Superior temporal gyrus (tissue), 1 donor: ENCODE measurements around the gene CDR2L.
"Not testable (repeated sequence)": the region's sequence is repeated elsewhere in the genome, so short reads cannot be mapped to it uniquely, and the experiment has no call there.

ENCODE experiments used
- DNase-seq: peaks from one replicate; pipeline ENCODE4 v3.0.0-alpha.2; 2016; ENCODE audit errors: extremely low spot score

The CDR2L gene

GRCh38 chr17:75041656-75042280 is 54.3 kb downstream of the CDR2L start:
- DNase-seq: no peak

DNA sequence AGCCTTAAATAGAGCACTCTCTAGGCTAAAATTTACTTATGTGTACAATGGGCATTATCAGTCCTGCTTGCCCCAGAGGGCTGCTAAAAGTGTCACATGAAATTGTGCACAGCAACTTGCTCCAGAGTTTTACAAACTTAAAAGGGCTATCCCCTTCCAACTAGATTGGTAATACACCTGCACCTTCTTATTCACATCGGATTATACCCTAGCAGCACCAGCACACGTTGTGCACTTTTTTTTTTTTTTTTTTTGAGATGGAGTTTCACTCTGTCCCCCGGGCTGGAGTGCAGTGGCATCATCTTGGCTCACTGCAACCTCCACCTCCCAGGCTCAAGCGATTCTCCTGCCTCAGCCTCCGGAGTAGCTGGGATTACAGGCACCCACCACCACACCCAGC is 56.4 kb downstream of the CDR2L start:
- not testable (repeated sequence) for DNase-seq

DNA sequence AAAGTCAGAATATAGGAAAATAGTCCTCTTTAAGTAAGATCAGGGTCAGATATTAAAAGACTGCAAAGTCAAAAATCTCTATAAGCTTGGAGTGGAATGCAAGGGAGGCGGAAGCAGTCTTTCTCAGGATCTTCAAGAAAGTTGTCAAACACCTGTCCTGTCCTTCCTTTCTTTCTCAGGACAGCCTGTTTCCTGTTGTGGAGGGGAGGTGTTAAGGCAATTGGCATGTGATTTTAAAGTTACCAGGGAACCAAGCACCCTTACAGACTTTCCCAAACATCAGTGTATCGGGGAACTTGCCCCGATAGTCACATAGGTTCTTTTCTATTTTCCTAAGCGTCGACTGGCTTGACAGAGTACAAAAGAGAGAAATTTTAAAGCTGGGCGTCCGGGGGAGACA is 57.3 kb downstream of the CDR2L start:
- no peak for DNase-seq

DNA sequence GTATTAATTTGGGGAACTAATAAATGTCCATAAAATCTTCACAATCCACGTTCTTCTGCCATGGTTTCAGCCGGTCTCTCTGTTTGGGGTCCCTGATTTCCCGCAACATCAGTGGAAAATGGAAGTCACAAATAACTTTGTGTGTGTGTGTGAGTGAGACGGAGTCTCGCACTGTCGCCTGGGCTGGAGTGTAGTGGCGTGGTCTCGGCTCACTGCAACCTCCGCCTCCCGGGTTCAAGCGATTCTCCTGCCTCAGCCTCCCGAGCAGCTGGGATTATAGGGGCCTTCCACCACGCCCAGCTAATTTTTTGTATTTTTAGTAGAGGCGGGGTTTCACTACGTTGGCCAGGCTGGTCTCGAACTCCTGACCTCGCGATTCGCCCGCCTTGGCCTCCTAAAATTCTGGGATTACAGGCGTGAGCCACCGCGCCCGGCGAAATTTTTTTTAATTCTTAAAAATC is 58.5 kb downstream of the CDR2L start:
- not testable (repeated sequence) for DNase-seq

- DNase-seq: peak; percentile 97
Measured at GRCh38 chr17:75046407-75047289, 59.2 kb downstream of the CDR2L start, which contains the start of the genes ATP5PD and KCTD2. Gene ATP5PD, minus strand, starts transcription at chr17:75046969. Its CDS starts 4,319 bp downstream, at chr17:75042650. Gene KCTD2, plus strand, starts transcription at chr17:75047225. Its CDS starts 26 bp downstream, at chr17:75047251.

DNA sequence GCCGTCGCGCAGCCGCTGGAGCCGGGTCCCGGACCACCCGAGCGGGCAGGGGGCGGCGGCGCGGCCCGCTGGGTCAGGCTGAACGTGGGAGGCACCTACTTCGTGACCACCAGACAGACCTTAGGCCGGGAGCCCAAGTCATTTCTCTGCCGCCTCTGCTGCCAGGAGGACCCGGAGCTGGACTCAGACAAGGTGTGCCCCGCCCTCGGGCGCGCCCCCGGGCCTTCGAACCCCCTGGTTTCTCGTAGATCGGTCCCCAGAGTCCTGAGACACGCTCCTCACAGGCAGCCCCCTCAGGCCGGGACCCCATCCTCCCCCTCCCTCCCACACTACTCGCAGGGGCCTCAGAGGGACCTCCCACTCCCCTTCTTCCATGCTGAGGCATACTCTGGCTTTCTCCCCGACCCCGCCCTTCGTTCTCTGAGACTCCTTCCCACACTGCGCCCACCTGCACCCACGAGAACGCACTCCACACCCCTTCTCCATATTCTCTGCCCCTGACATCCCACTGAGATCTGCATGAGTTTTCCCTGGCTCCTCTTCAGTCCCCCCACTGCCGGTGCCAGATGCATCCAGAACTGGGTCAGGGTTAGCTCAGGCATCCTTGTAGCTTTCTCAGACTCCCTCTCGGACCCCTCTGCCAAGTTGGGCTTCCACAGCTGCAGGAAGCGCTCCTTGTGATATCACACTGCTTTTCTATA is 60.1 kb downstream of the CDR2L start:
- DNase-seq: no peak

DNA sequence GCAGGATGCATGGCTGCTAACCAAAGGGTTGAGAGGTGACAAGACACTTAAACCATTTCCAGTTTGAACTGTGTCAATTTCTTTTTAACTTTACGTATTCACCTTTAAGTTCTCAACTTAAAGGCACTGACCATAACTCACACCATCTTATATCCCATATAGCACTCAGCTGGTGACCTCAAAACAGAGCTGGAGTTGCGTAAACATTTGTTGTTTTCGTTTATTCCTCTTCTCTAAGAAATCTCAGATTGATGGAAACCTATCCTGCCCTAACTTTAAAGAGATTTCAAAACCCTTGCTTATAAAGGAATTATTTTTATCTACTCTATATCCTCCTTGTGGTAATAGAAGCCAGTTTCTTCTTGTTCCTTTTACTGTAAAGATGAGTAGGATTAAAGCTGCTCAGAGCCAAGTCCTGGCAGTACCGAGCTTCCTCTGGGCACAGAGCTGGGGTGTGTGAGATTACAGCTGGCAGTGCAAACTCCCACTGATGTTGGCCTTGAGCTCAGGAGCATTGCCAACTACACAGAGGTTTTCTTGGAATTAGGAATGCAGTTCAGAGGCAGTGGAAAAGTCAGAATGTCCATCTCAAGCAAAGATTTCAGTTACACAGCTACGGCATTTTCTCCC is 60.9 kb downstream of the CDR2L start:
- peak; percentile 55 for DNase-seq

- DNase-seq: no peak
Measured at GRCh38 chr17:75049057-75049456, 61.6 kb downstream of the CDR2L start.

DNA sequence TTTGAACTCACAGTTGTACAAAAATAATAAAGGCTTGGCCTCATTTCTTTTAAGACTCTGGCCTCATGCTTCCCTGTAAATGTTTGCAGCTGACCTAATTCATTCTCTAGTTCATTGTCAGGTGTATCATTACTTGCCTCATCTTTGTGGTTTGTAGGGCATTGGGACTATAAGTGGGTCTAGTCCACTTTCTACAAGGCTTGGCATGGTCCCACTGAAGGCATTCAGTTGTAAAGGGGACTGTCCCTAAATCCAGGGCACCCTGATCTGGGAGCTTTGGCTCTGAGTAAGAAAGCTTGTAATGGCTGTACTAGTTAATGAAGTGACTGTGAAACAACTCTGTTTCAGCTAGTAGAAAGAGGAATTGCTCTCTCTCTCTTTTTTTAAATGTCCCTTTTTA is 62.3 kb downstream of the CDR2L start:
- DNase-seq: no peak

DNA sequence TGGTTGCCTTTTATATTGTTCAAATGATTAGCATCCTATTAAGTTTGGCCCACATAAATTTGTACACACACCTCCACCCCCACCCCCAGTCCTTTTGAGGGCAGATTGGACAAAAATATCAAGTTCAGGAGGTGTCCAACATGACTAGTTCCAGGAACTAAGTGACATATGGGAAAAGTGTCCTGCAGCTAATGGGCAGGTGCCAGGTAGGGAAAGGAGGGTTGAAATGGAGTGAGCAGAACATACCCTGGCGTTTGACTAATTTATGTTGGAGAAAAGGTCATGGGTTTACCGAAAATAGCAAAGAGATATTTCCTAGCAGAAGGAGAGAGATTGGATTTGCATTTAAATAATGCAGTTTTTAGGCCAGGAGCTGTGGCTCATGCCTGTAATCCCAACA is 64.5 kb downstream of the CDR2L start:
- DNase-seq: no peak
